GM12878 (cell line): ENCODE data around the gene DNAH2. TPM values are rescaled to one million over a fixed set of nuclear protein-coding genes. Genes with fewer than 3 reads are reported as not detected.

ENCODE experiments used
- BACH1 ChIP-seq: fragments of 450-650 bp; IDR thresholded peaks from 2 replicates; pipeline ENCODE4 v1.6.1; 2017; ENCODE audit warnings: mild to moderate bottlenecking, borderline replicate concordance
- CHD1 ChIP-seq: IDR thresholded peaks from 2 replicates; pipeline ENCODE4 v1.6.1; 2012; ENCODE audit warnings: low read depth, low read length, improper control_type of control experiment
- E4F1 ChIP-seq: fragments of 450-650 bp; IDR thresholded peaks from 2 replicates; pipeline ENCODE4 v1.6.1; 2018; ENCODE audit warnings: borderline replicate concordance, mild to moderate bottlenecking; ENCODE audit not compliant: partially characterized antibody
- FOS ChIP-seq: IDR thresholded peaks from 3 replicates; pipeline ENCODE4 v1.6.1; 2011; ENCODE audit warnings: borderline replicate concordance; ENCODE audit not compliant: insufficient read length; ENCODE audit errors: extremely low read depth
- GABPA ChIP-seq: IDR thresholded peaks from 2 replicates; pipeline ENCODE4 v1.6.1; 2014; ENCODE audit warnings: antibody characterized with exemption, low read depth, mild to moderate bottlenecking, inconsistent platforms
- GATAD2B ChIP-seq: fragments of 450-650 bp; conservative IDR thresholded peaks from 2 replicates; pipeline ENCODE4 v1.6.1; 2017; ENCODE audit warnings: low read depth, mild to moderate bottlenecking, moderate library complexity
- JUND ChIP-seq: IDR thresholded peaks from 2 replicates; pipeline ENCODE4 v1.6.1; 2012; ENCODE audit warnings: low read depth, mild to moderate bottlenecking, low read length, improper control_type of control experiment, moderate library complexity
- LARP7 ChIP-seq: fragments of 450-650 bp; IDR thresholded peaks from 2 replicates; pipeline ENCODE4 v1.6.1; 2017; ENCODE audit warnings: mild to moderate bottlenecking
- MYC ChIP-seq: IDR thresholded peaks from 2 replicates; pipeline ENCODE4 v1.6.1; 2011; ENCODE audit warnings: mild to moderate bottlenecking, low read length, moderate library complexity, inconsistent platforms; ENCODE audit not compliant: insufficient read depth, insufficient replicate concordance, insufficient read length, severe bottlenecking
- NR2F1 ChIP-seq: fragments of 450-650 bp; conservative IDR thresholded peaks from 2 replicates; pipeline ENCODE4 v1.6.1; 2017; ENCODE audit warnings: mild to moderate bottlenecking
- RCOR1 ChIP-seq: conservative IDR thresholded peaks from 2 replicates; pipeline ENCODE4 v1.6.1; 2012; ENCODE audit warnings: low read depth, low read length, improper control_type of control experiment
- TCF3 ChIP-seq: IDR thresholded peaks from 2 replicates; pipeline ENCODE4 v1.6.1; 2012; ENCODE audit warnings: low read depth, mild to moderate bottlenecking, low read length, borderline replicate concordance; ENCODE audit not compliant: insufficient read depth
- TCF7 ChIP-seq: IDR thresholded peaks from 2 replicates; pipeline ENCODE4 v1.6.1; 2014; ENCODE audit warnings: antibody characterized with exemption, borderline replicate concordance
- YY1 ChIP-seq: IDR thresholded peaks from 2 replicates; pipeline ENCODE4 v1.6.1; 2011; ENCODE audit warnings: low read depth, mild to moderate bottlenecking, low read length
- ZBTB40 ChIP-seq: fragments of 450-650 bp; IDR thresholded peaks from 2 replicates; pipeline ENCODE4 v1.6.1; 2016; ENCODE audit warnings: mild to moderate bottlenecking, moderate library complexity, borderline replicate concordance
- ZNF24 ChIP-seq: fragments of 450-650 bp; IDR thresholded peaks from 2 replicates; pipeline ENCODE4 v1.6.1; 2017; ENCODE audit warnings: antibody characterized with exemption, mild to moderate bottlenecking
- ZNF274 ChIP-seq: IDR thresholded peaks from one replicate; pipeline ENCODE4 v1.8.0; 2011; ENCODE audit not compliant: insufficient read length, insufficient read depth
- ZNF622 ChIP-seq: fragments of 450-650 bp; IDR thresholded peaks from 2 replicates; pipeline ENCODE4 v1.6.1; 2017; ENCODE audit warnings: mild to moderate bottlenecking, inconsistent platforms
- polyA plus RNA-seq, 11 experiments: library from polyadenylated mRNA; depleted of rRNA in 4 of 11; unstranded in 6 of 11; stranded (reverse) in 5 of 11; fragments of >200 nt; fragmentation: Nextera tagmentation in 4 of 11; fragmentation: Illumina TruSeq in 1 of 11; extraction: Ambion mirVana in 4 of 11; extraction: Trizol in 1 of 11; gene quantifications; 1 replicate in 1 of 11; 2 replicates in 10 of 11; pipeline versions ENCODE4 v1.2.1 to v1.2.3, GENCODE V29; 2011 to 2016; ENCODE audit warnings: inconsistent platforms in 2 of 11, missing spikeins in 2 of 11, low read depth in 1 of 11
- total RNA-seq, 4 experiments: library from RNA; depleted of rRNA in 3 of 4; stranded (reverse); fragments of >200 nt in 3 of 4; fragmentation: Illumina TruSeq in 1 of 4; extraction: Trizol in 1 of 4; gene quantifications; 2 replicates each; pipeline versions ENCODE4 v1.2.1 to v1.2.3, GENCODE V29; 2013 to 2021
- TF ChIP-seq, protein P1 (sequence below): fragments of 450-650 bp; IDR thresholded peaks from 2 replicates; pipeline ENCODE4 v1.6.1; 2014; ENCODE audit warnings: mild to moderate bottlenecking

DNAH2 gene
- total and polyA plus RNA-seq, 10 of the 15 experiments (the other 5 are each of a cell fraction or from before 2014, with no cell fraction given): not detected

DNA sequence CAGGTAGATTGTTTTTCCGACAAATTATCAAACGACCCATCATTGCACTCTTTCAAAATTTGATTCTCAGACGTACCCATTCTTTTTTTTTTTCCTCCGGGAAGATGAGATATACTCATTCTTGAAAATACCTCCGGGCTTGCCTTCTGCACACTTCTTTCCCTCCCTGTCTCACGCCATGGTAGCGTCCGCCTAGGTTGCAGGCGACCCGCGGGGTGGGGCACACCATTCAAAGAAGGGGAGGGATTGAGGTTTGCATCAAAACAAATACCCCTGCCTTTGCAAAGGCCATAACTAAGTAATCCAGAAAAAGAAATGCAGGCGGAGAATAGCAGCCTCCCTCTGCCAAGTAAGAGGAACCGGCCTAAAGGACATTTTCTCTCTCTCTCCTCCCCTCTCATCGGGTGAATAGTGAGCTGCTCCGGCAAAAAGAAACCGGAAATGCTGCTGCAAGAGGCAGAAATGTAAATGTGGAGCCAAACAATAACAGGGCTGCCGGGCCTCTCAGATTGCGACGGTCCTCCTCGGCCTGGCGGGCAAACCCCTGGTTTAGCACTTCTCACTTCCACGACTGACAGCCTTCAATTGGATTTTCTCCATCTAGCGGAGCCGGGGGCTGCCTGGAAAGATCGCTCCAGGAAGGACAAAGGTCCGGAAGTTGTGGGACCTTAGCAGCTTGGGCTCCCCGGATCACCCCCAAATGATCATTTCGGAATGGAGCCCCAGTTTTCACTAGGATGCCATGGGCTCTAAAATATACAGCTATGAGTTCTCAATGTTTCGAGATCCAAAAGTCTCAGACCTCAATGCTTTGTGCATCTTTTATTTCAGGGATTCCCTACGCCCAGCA is 31.1 kb upstream of the DNAH2 start (continued):
- TF ChIP-seq GATAD2B (no peak; the same call in none of the 2 replicates), BACH1 (peak; percentile 62; the same call in 1 of the 2 replicates), E4F1 (peak; percentile 96), JUND (peak; percentile 98), GABPA (peak; percentile 74), ZNF24 (no peak), CHD1 (peak; percentile 99), LARP7 (no peak), RCOR1 (no peak), ZNF622 (no peak), TCF7 (no peak), MYC (no peak), ZBTB40 (peak; percentile 72; the same call in 1 of the 2 replicates), TCF3 (peak; percentile 55; the same call in 1 of the 2 replicates), YY1 (peak; percentile 87), NR2F1 (no peak), FOS (no peak), ZNF274 (no peak)
- TF ChIP-seq, protein P1, sequence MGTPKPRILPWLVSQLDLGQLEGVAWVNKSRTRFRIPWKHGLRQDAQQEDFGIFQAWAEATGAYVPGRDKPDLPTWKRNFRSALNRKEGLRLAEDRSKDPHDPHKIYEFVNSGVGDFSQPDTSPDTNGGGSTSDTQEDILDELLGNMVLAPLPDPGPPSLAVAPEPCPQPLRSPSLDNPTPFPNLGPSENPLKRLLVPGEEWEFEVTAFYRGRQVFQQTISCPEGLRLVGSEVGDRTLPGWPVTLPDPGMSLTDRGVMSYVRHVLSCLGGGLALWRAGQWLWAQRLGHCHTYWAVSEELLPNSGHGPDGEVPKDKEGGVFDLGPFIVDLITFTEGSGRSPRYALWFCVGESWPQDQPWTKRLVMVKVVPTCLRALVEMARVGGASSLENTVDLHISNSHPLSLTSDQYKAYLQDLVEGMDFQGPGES: peak; percentile 64; the same call in 1 of the 2 replicates
